ENCODE results near the gene STARD13.

- TF ChIP-seq ZFX (IDR thresholded peaks at IDR 0.05) (no peak), MAX (IDR thresholded peaks at IDR 0.05) (no peak), ZBTB33 (IDR thresholded peaks at IDR 0.05; ENCODE audit: extremely low read depth, insufficient replicate concordance, low read length) (no peak), EZH2 (IDR thresholded peaks at IDR 0.05) (no peak), CTCF (IDR thresholded peaks at IDR 0.05 in 2 of 3, conservative IDR thresholded peaks at IDR 0.05 in 1 of 3; ENCODE audit: borderline replicate concordance in 1 of 3, insufficient read depth in 1 of 3, low read depth in 2 of 3, low read length in 2 of 3) (no peak), CBX3 (IDR thresholded peaks at IDR 0.05; ENCODE audit: low read depth) (no peak), REST (IDR thresholded peaks at IDR 0.05; ENCODE audit: low read depth) (no peak), POLR2AphosphoS5 (IDR thresholded peaks at IDR 0.05; ENCODE audit: low read depth, low read length) (no peak), EZH2phosphoT487 (IDR thresholded peaks at IDR 0.05; ENCODE audit: borderline replicate concordance) (no peak), POLR2A (IDR thresholded peaks at IDR 0.05; ENCODE audit: borderline replicate concordance, extremely low read depth, insufficient read depth, insufficient read length) (no peak), SP1 (IDR thresholded peaks at IDR 0.05; ENCODE audit: low read depth) (no peak)
Observed at GRCh38 chr13:33087790-33088189, 197.8 kb downstream of the STARD13 start.
